Measurements from ENCODE around the gene ZNF844.

- TF ChIP-seq POLR2AphosphoS5 (IDR thresholded peaks at IDR 0.05; ENCODE audit: borderline replicate concordance, low read depth, low read length): no peak
- TF ChIP-seq EZH2 (IDR thresholded peaks at IDR 0.05): no peak
- no peak for TF ChIP-seq FOXP2 (optimal IDR thresholded peaks at IDR 0.05; ENCODE audit: control extremely low read depth, extremely low read length, insufficient read depth)
These were observed 46.6 kb downstream of the ZNF844 start for GRCh38 chr19:12111176-12111575.
